Parathyroid adenoma (tissue), 2 donors: Measurements from ENCODE around the gene SHROOM1.

ENCODE experiments used
- H2AFZ ChIP-seq: fragments of 300-600 bp; sonication (generic); one replicate; pipeline ENCODE4 v1.7.0; 2017; ENCODE audit warnings: antibody characterized with exemption, mild to moderate bottlenecking
- H3K27ac ChIP-seq: fragments of 300-600 bp; sonication (generic); one replicate; pipeline ENCODE4 v1.7.0; 2017
- H3K27me3 ChIP-seq: fragments of 300-600 bp; sonication (generic); one replicate; pipeline ENCODE4 v1.7.0; 2017; ENCODE audit warnings: low read length; ENCODE audit not compliant: control insufficient read depth, insufficient read depth
- H3K36me3 ChIP-seq: fragments of 300-600 bp; sonication (generic); one replicate; pipeline ENCODE4 v1.7.0; 2017; ENCODE audit warnings: low read length; ENCODE audit not compliant: control insufficient read depth, insufficient read depth
- H3K4me1 ChIP-seq: fragments of 300-600 bp; sonication (generic); one replicate; pipeline ENCODE4 v1.7.0; 2017; ENCODE audit warnings: control low read depth
- H3K4me2 ChIP-seq: fragments of 300-600 bp; sonication (generic); one replicate; pipeline ENCODE4 v1.7.0; 2017; ENCODE audit warnings: low read length
- H3K4me3 ChIP-seq: fragments of 300-600 bp; sonication (generic); one replicate; pipeline ENCODE4 v1.7.0; 2017; ENCODE audit warnings: low read depth, low read length
- H3K79me2 ChIP-seq: fragments of 300-600 bp; sonication (generic); one replicate; pipeline ENCODE4 v1.7.0; 2017; ENCODE audit warnings: control low read depth
- H3K9ac ChIP-seq: fragments of 300-600 bp; sonication (generic); one replicate; pipeline ENCODE4 v1.7.0; 2017; ENCODE audit warnings: mild to moderate bottlenecking
- H3K9me3 ChIP-seq: fragments of 300-600 bp; sonication (generic); one replicate; pipeline ENCODE4 v1.7.0; 2017; ENCODE audit warnings: low read length; ENCODE audit not compliant: control insufficient read depth
- CTCF ChIP-seq: fragments of 300-600 bp; sonication (generic); IDR thresholded peaks from one replicate; pipeline ENCODE4 v1.7.0; 2017; ENCODE audit warnings: antibody characterized with exemption, mild to moderate bottlenecking
- donor health status: primary hyperparathyroidism.

The SHROOM1 gene

GRCh38 chr5:132826424-132827082 is 3.9 kb downstream of the SHROOM1 start:
- Histone ChIP-seq H3K4me2 (no peak overlapping the region), H3K27me3 (no peaks in the 10 kb centered on the region), H3K27ac (no peak overlapping the region), H3K9ac (no peak overlapping the region), H3K9me3 (no peaks in the 10 kb centered on the region), H3K4me1 (peaks cover 7% of the 10 kb centered on the region), H3K4me3 (no peak overlapping the region), H3K36me3 (no peaks in the 10 kb centered on the region), H2AFZ (no peak overlapping the region), H3K79me2 (no peaks in the 10 kb centered on the region)
- no peak for TF ChIP-seq CTCF

- no peak overlapping the region for H2AFZ ChIP-seq
- no peak for TF ChIP-seq CTCF
- no peaks in the 10 kb centered on the region for H3K9me3 ChIP-seq
- no peaks in the 10 kb centered on the region for H3K79me2 ChIP-seq
- no peak overlapping the region for H3K4me2 ChIP-seq
- H3K4me1 ChIP-seq, result peaks cover 7% of the 10 kb centered on the region
- no peak overlapping the region for H3K4me3 ChIP-seq
- H3K9ac ChIP-seq, result no peak overlapping the region
- no peak overlapping the region for H3K27ac ChIP-seq
- no peaks in the 10 kb centered on the region for H3K36me3 ChIP-seq
- no peaks in the 10 kb centered on the region for H3K27me3 ChIP-seq
Measured at GRCh38 chr5:132825834-132826391, 4.5 kb downstream of the SHROOM1 start.

GRCh38 chr5:132825033-132825833 is 5.2 kb downstream of the SHROOM1 start:
- Histone ChIP-seq H3K36me3 (no peaks in the 10 kb centered on the region), H2AFZ (no peak overlapping the region), H3K4me1 (peaks cover 7% of the 10 kb centered on the region), H3K27me3 (no peaks in the 10 kb centered on the region), H3K79me2 (no peaks in the 10 kb centered on the region), H3K9me3 (no peaks in the 10 kb centered on the region), H3K27ac (no peak overlapping the region), H3K4me3 (no peak overlapping the region), H3K9ac (no peak overlapping the region), H3K4me2 (no peak overlapping the region)
- TF ChIP-seq CTCF, result no peak

GRCh38 chr5:132824426-132824825 is 6.0 kb downstream of the SHROOM1 start:
- no peaks in the 10 kb centered on the region for H3K79me2 ChIP-seq
- TF ChIP-seq CTCF, result no peak
- H2AFZ ChIP-seq, result no peak overlapping the region
- no peak overlapping the region for H3K9ac ChIP-seq
- no peaks in the 10 kb centered on the region for H3K9me3 ChIP-seq
- peaks cover 4% of the 10 kb centered on the region for H3K4me1 ChIP-seq
- H3K4me2 ChIP-seq, result no peak overlapping the region
- no peak overlapping the region for H3K27ac ChIP-seq
- no peaks in the 10 kb centered on the region for H3K36me3 ChIP-seq
- no peaks in the 10 kb centered on the region for H3K27me3 ChIP-seq
- no peak overlapping the region for H3K4me3 ChIP-seq
